CD4-positive, alpha-beta memory T cell (primary cell): ENCODE measurements around the gene PROZ. TPM values are rescaled to one million over a fixed set of nuclear protein-coding genes. Genes with fewer than 3 reads are reported as not detected.

Experiments
- CTCF ChIA-PET: fragments of 350-600 bp; sonication (Branson Sonifier 250); formaldehyde crosslinking; loops from one replicate; lab custom pipeline; 2021; ENCODE audit warnings: inconsistent platforms; ENCODE audit not compliant: partially characterized antibody; lab: Charles Lee
- POLR2A ChIA-PET: fragments of 350-600 bp; sonication (Branson Sonifier 250); formaldehyde crosslinking; loops from one replicate; lab custom pipeline; 2021; ENCODE audit not compliant: partially characterized antibody; lab: Charles Lee
- DNase-seq, 5 donors: peaks; one replicate each; pipeline versions ENCODE4 v3.0.0 to v3.0.0-alpha.2; 2020 to 2022; ENCODE audit warnings: mixed read lengths in 1 of 5
- H3K27ac ChIP-seq: one replicate; pipeline ENCODE4 v1.7.0; 2013; ENCODE audit warnings: low read depth, low read length
- H3K27me3 ChIP-seq: 2 replicates; pipeline ENCODE4 v1.7.0; 2013; ENCODE audit warnings: mild to moderate bottlenecking, low read length, moderate library complexity; ENCODE audit not compliant: insufficient read depth
- H3K36me3 ChIP-seq: 2 replicates; pipeline ENCODE4 v1.7.0; 2013; ENCODE audit warnings: mild to moderate bottlenecking, low read length, moderate library complexity; ENCODE audit not compliant: insufficient read depth
- H3K4me1 ChIP-seq: 2 replicates; pipeline ENCODE4 v1.7.0; 2013; ENCODE audit warnings: mild to moderate bottlenecking, low read length, moderate library complexity; ENCODE audit not compliant: insufficient read depth
- H3K4me3 ChIP-seq, 2 donors: one replicate each; pipeline ENCODE4 v1.7.0; 2013; ENCODE audit warnings: low read length in 2 of 2, mild to moderate bottlenecking in 1 of 2
- H3K9me3 ChIP-seq, 2 donors: one replicate each; pipeline ENCODE4 v1.7.0; 2013; ENCODE audit warnings: low read length in 2 of 2, control low read depth in 1 of 2; ENCODE audit not compliant: control insufficient read depth in 1 of 2
- H3K27ac Mint-ChIP-seq, 7 donors: one replicate each; pipeline ENCODE4 v1.8.0; 2020 to 2021; ENCODE audit warnings: mixed read lengths in 7 of 7, mild to moderate bottlenecking in 6 of 7, inconsistent platforms in 3 of 7, moderate library complexity in 3 of 7
- H3K27me3 Mint-ChIP-seq, 2 donors: one replicate each; pipeline ENCODE4 v1.8.0; 2020 to 2021; ENCODE audit warnings: mixed read lengths in 2 of 2
- H3K36me3 Mint-ChIP-seq, 2 donors: one replicate each; pipeline ENCODE4 v1.8.0; 2020 to 2021; ENCODE audit warnings: mixed read lengths in 2 of 2, inconsistent platforms in 1 of 2, mild to moderate bottlenecking in 1 of 2
- H3K4me1 Mint-ChIP-seq, 4 donors: one replicate each; pipeline ENCODE4 v1.8.0; 2020 to 2021; ENCODE audit warnings: mixed read lengths in 4 of 4, mild to moderate bottlenecking in 1 of 4
- H3K4me3 Mint-ChIP-seq, 8 donors: one replicate each; pipeline ENCODE4 v1.8.0; 2020 to 2021; ENCODE audit warnings: mixed read lengths in 8 of 8, mild to moderate bottlenecking in 7 of 8, moderate library complexity in 6 of 8, inconsistent platforms in 3 of 8
- H3K9me3 Mint-ChIP-seq, 8 donors: one replicate each; pipeline ENCODE4 v1.8.0; 2020 to 2021; ENCODE audit warnings: mixed read lengths in 8 of 8, mild to moderate bottlenecking in 5 of 8, inconsistent platforms in 3 of 8, moderate library complexity in 1 of 8
- intact Hi-C: fragments of 100-400 bp; cut with micrococcal nuclease; formaldehyde crosslinking; loops from one replicate; pipeline ENCODE4 v1.15.1; 2023
- polyA plus RNA-seq, 2 donors: library from polyadenylated mRNA; unstranded; fragments of 300-500 nt; fragmentation: Illumina TruSeq; gene quantifications; one replicate each; pipeline ENCODE4 v1.2.3, GENCODE V29; 2021
- total RNA-seq, 2 experiments: library from RNA; stranded (reverse); gene quantifications; one replicate each; pipeline ENCODE4 v1.2.3, GENCODE V29; 2021

Gene PROZ
- total and polyA plus RNA-seq, 4 experiments from 2014 or later, result 0.32 TPM; not detected in 3

DNA sequence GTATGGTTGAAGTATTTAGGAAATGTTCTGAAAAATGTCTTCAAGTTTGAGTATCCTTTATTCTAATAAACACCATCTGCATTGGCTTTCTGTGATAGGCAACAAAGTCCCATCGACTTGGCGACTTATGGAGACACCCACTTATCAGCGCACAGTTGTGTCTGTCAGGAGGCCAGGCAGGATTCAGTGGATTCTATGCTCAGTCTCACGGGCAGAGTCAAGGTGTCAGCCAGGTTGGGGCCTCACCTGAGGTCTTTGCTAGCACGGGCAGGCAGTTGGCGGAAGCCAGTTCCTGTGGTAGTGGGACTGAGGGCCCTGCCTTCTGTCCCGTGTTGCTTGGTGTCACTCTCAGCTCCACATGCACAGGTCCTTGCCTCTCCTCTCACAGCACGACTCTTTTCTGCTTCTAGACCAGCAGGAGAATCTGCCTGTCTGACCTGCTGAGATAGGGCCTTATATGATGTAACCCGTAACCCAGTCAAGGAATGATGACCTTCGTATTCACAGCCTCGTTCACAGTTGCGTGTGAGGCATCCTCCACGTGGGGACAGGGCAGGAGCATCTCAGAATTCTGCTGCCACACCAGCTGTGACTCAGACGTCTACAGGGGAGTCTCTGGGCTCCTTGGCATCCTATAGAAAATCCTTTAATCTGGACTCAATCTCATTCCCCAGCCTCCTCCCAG, 61.0 kb downstream of the PROZ start:
- DNase-seq, result no peak
- H3K36me3 ChIP-seq, result peaks cover 33% of the 10 kb centered on the region
- no peak overlapping the region for H3K27ac ChIP-seq
- POLR2A ChIA-PET, result interaction anchor here (2.4 kb wide), 1 partner anchor 10 kb away, joined by 8 read pairs; the partner anchor contains the start of genes CUL4A and PCID2
- H3K4me3 Mint-ChIP-seq, result no peak overlapping the region
- H3K27me3 ChIP-seq, result no peaks in the 10 kb centered on the region
- intact Hi-C loops, result no loop called here
- peaks cover 30% of the 10 kb centered on the region for H3K4me1 ChIP-seq
- peaks cover 20 to 31% (median 27%) of the 10 kb centered on the region in 4 donors for H3K4me1 Mint-ChIP-seq
- H3K27me3 Mint-ChIP-seq, result no peaks in the 10 kb centered on the region
- no peak overlapping the region for H3K27ac Mint-ChIP-seq
- peaks cover 31 to 49% of the 10 kb centered on the region in 2 donors for H3K36me3 Mint-ChIP-seq
- H3K4me3 ChIP-seq, result no peak overlapping the region
- H3K9me3 Mint-ChIP-seq, result no peaks in the 10 kb centered on the region
- CTCF ChIA-PET, result interaction anchor here (0.6 to 1.4 kb wide), 3 partner anchors 8 to 19 kb away, joined by 3 read pairs; no protein-coding TSS in a partner anchor
- H3K9me3 ChIP-seq, result no peaks in the 10 kb centered on the region

DNA sequence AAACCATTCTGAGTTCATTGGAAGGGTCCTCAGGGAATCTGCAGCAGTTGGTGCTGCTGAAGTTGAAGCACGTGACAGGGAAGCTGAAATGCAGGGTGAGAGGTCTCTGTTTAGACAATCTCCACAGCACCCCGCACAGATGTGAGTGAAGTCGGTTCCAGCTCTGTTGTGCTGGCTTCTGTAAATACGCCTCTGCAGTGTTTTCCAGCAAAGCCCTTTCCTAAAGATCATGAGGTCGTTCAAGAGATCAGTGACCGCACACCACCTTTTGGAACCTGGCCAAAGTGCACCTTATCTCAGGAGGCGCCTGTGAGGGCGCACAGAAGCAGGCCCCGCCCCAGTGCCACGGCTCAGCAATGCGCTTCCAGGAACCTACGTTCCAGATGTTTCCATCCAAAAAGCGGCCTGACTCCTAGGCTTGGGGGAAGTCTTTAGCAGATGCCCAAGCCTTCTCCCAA, 61.7 kb downstream of the PROZ start:
- ChIA-PET CTCF (no interaction called here), POLR2A (interaction anchor here (2.4 kb wide), 1 partner anchor 11 kb away, joined by 8 read pairs; the partner anchor contains the start of genes CUL4A and PCID2)
- Histone ChIP-seq H3K4me1 (peaks cover 23% of the 10 kb centered on the region), H3K27ac (no peak overlapping the region), H3K9me3 (no peaks in the 10 kb centered on the region), H3K36me3 (peaks cover 40% of the 10 kb centered on the region), H3K4me3 (no peak overlapping the region), H3K27me3 (no peaks in the 10 kb centered on the region)
- peaks cover 39 to 57% of the 10 kb centered on the region in 2 donors for H3K36me3 Mint-ChIP-seq
- H3K27me3 Mint-ChIP-seq, result no peaks in the 10 kb centered on the region
- no peak for DNase-seq
- peaks cover 22 to 31% (median 27%) of the 10 kb centered on the region in 4 donors for H3K4me1 Mint-ChIP-seq
- H3K27ac Mint-ChIP-seq, result no peak overlapping the region
- H3K9me3 Mint-ChIP-seq, result no peaks in the 10 kb centered on the region
- intact Hi-C loops, result no loop called here
- H3K4me3 Mint-ChIP-seq, result no peak overlapping the region

DNA sequence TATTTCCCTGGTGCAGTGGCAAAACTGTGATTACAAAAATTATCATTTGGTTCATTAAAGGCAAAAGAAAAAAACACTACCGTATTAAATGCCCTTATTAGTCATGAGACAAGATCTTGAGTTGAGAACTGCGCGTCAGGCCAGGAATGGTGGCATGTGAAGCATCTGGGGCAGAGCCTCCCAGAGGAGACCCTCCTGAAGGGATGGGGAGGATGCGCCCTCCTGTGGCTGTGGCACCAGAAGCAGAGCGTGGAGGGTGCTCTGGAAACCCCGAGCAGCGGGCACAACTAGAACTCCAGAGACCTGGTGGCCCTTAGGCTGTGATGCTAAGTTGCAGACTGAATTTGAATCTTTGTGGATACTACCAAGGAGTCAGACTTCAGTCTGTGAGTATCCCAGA, 62.4 kb downstream of the PROZ start:
- ChIA-PET POLR2A (no interaction called here), CTCF (interaction anchor here (0.8 kb wide), 1 partner anchor 11 kb away, joined by 3 read pairs; no protein-coding TSS in a partner anchor)
- H3K27me3 ChIP-seq, result no peaks in the 10 kb centered on the region
- H3K4me1 ChIP-seq, result peaks cover 15% of the 10 kb centered on the region
- no peaks in the 10 kb centered on the region for H3K27me3 Mint-ChIP-seq
- H3K36me3 ChIP-seq, result peaks cover 47% of the 10 kb centered on the region
- peaks cover 22 to 31% (median 27%) of the 10 kb centered on the region in 4 donors for H3K4me1 Mint-ChIP-seq
- no peaks in the 10 kb centered on the region for H3K9me3 Mint-ChIP-seq
- peak overlapping the region in 5 of 7 donors; percentile 5 to 67 (median 55) for H3K27ac Mint-ChIP-seq
- intact Hi-C loops, result loop anchor here (1.0 kb wide), 1 partner anchor 279 kb away; no protein-coding TSS in a partner anchor
- peak in 3 of 5 donors; percentile 12 to 25 (median 18) for DNase-seq
- peaks cover 40 to 62% of the 10 kb centered on the region in 2 donors for H3K36me3 Mint-ChIP-seq
- H3K9me3 ChIP-seq, result no peaks in the 10 kb centered on the region
- H3K27ac ChIP-seq, result no peak overlapping the region
- no peak overlapping the region for H3K4me3 Mint-ChIP-seq
- no peak overlapping the region for H3K4me3 ChIP-seq

Other genes with a start within 250 kb of the PROZ start
- 10 to 100 TPM; 17.5 to 18.9 TPM for gene MCF2L, start 189.4 kb upstream of the PROZ start, total RNA-seq
- 1 to 10 TPM in 1 of 2 donors, under 1 TPM in 1; 0.15 to 3.4 TPM for gene MCF2L, start 189.4 kb upstream of the PROZ start, polyA plus RNA-seq
- gene F7, start 52.9 kb upstream of the PROZ start, total RNA-seq, result not detected
- gene F7, start 52.9 kb upstream of the PROZ start, polyA plus RNA-seq, result not detected
- gene F10, start 35.8 kb upstream of the PROZ start, total RNA-seq, result not detected
- not detected for gene F10, start 35.8 kb upstream of the PROZ start, polyA plus RNA-seq
- 10 to 100 TPM; 78.2 to 79.8 TPM for gene PCID2, start 50.0 kb downstream of the PROZ start, total RNA-seq
- 100 to 1,000 TPM in 1 of 2 donors, 10 to 100 TPM in 1; 84.8 to 100 TPM for gene PCID2, start 50.0 kb downstream of the PROZ start, polyA plus RNA-seq
- gene CUL4A, start 51.0 kb downstream of the PROZ start, total RNA-seq, result 10 to 100 TPM; 75.5 to 80.0 TPM
- gene CUL4A, start 51.0 kb downstream of the PROZ start, polyA plus RNA-seq, result 10 to 100 TPM; 59.8 to 72.8 TPM
- 100 to 1,000 TPM; 119 to 126 TPM for gene LAMP1, start 138.6 kb downstream of the PROZ start, total RNA-seq
- gene LAMP1, start 138.6 kb downstream of the PROZ start, polyA plus RNA-seq, result 10 to 100 TPM; 20.5 to 34.2 TPM
- gene GRTP1, start 205.5 kb downstream of the PROZ start, total RNA-seq, result under 1 TPM; 0.38 to 0.50 TPM
- under 1 TPM; 0.31 to 0.42 TPM for gene GRTP1, start 205.5 kb downstream of the PROZ start, polyA plus RNA-seq